Activated B cell treated with CpG ODN at 0.5 μM for 24 hours (primary cell): ENCODE results near the gene HSF2BP. TPM values are rescaled to one million over a fixed set of nuclear protein-coding genes. Genes with fewer than 3 reads are reported as not detected.

Source experiments
- ATAC-seq: fragments of 200-7000 bp; cut with Tn5 transposase; one replicate; pipeline ENCODE4 v1.10.0; 2021; ENCODE audit warnings: low read depth, mild to moderate bottlenecking, moderate library complexity
- CTCF ChIA-PET: fragments of 350-600 bp; sonication (Branson Sonifier 250); formaldehyde crosslinking; loops from one replicate; lab custom pipeline; 2021; ENCODE audit warnings: antibody characterized with exemption; lab: Charles Lee
- POLR2A ChIA-PET: fragments of 350-600 bp; sonication (Branson Sonifier 250); formaldehyde crosslinking; loops from one replicate; lab custom pipeline; 2021; ENCODE audit warnings: antibody characterized with exemption; lab: Charles Lee
- DNase-seq: peaks from one replicate; pipeline ENCODE4 v3.0.0; 2022
- H3K27ac Mint-ChIP-seq: one replicate; pipeline ENCODE4 v1.8.0; 2020; ENCODE audit warnings: mixed read lengths
- H3K27me3 Mint-ChIP-seq: one replicate; pipeline ENCODE4 v1.8.0; 2021; ENCODE audit warnings: mixed read lengths
- H3K36me3 Mint-ChIP-seq: one replicate; pipeline ENCODE4 v1.8.0; 2021; ENCODE audit warnings: low read depth, mixed read lengths
- H3K4me1 Mint-ChIP-seq: one replicate; pipeline ENCODE4 v1.8.0; 2021; ENCODE audit warnings: mixed read lengths
- H3K4me3 Mint-ChIP-seq: one replicate; pipeline ENCODE4 v1.8.0; 2020; ENCODE audit warnings: mild to moderate bottlenecking, mixed read lengths
- H3K9me3 Mint-ChIP-seq: one replicate; pipeline ENCODE4 v1.8.0; 2020; ENCODE audit warnings: mixed read lengths
- intact Hi-C: fragments of 100-400 bp; cut with micrococcal nuclease; formaldehyde crosslinking; loops from one replicate; pipeline ENCODE4 v1.15.1; 2024
- total RNA-seq: library from RNA; stranded (reverse); gene quantifications from 2 replicates; pipeline ENCODE4 v1.2.3, GENCODE V29; 2022
- TF ChIP-seq, protein P1 (sequence below): fragments of 200-600 bp; IDR thresholded peaks from one replicate; pipeline ENCODE4 v1.8.0; 2022; ENCODE audit warnings: antibody characterized with exemption, mild to moderate bottlenecking

HSF2BP gene
- total RNA-seq, 1 donor from 2014 or later: 0.58 TPM

DNA sequence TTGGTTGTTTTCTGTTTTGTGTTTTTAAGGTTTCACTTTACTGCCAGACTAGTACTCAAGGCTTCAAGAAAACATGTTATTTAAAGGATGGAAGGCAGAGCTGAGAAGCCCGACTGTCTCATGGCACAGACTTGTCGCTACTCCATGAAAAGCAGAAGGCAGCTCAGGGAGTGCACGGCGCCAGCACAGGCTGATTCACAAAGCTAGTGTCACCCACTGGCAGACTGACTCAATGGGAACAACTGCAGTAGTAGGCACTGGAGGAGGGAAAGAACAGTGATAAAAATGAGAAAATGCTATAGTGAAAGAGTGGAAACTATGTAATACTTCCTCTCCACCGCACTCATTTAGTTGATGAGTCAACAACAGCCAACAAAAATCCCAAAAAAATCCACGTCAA lies 14.7 kb downstream of the HSF2BP start:
- CTCF ChIA-PET: interaction anchor here (1.3 to 2.1 kb wide), 2 partner anchors 32 to 329 kb away, joined by 3 to 10 read pairs; no protein-coding TSS in a partner anchor
- no peak overlapping the region for H3K27ac Mint-ChIP-seq
- DNase-seq: no peak
- TF ChIP-seq, protein P1, sequence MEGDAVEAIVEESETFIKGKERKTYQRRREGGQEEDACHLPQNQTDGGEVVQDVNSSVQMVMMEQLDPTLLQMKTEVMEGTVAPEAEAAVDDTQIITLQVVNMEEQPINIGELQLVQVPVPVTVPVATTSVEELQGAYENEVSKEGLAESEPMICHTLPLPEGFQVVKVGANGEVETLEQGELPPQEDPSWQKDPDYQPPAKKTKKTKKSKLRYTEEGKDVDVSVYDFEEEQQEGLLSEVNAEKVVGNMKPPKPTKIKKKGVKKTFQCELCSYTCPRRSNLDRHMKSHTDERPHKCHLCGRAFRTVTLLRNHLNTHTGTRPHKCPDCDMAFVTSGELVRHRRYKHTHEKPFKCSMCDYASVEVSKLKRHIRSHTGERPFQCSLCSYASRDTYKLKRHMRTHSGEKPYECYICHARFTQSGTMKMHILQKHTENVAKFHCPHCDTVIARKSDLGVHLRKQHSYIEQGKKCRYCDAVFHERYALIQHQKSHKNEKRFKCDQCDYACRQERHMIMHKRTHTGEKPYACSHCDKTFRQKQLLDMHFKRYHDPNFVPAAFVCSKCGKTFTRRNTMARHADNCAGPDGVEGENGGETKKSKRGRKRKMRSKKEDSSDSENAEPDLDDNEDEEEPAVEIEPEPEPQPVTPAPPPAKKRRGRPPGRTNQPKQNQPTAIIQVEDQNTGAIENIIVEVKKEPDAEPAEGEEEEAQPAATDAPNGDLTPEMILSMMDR: no peak
- intact Hi-C loops: loop anchor here (5.0 kb wide), 1 partner anchor 332 kb away; no protein-coding TSS in a partner anchor
- no peaks in the 10 kb centered on the region for H3K36me3 Mint-ChIP-seq
- peaks cover 18% of the 10 kb centered on the region for H3K4me1 Mint-ChIP-seq
- peaks cover 7% of the 10 kb centered on the region for H3K27me3 Mint-ChIP-seq
- POLR2A ChIA-PET: no interaction called here
- no peak for ATAC-seq
- H3K9me3 Mint-ChIP-seq: no peaks in the 10 kb centered on the region
- H3K4me3 Mint-ChIP-seq: no peak overlapping the region

DNA sequence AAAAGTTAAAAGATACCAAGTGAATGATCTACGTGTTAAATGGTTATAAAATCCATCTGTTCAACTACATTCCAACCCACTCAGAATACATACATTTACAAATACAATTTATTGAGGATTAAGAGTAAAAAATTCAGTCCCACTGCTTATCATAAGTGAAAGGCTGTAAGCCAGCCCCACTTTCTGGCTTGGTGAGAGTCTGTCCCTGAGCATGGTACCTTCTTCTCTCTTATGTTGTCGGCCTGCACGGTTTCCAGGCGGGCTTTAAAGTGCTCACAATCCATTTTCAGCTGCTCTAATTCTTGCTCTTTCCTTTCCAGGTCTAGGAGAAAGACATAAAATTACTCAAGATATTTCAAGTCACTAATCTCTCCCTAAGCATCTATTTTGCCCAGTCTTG lies 15.2 kb downstream of the HSF2BP start:
- H3K4me3 Mint-ChIP-seq: no peak overlapping the region
- no peak overlapping the region for H3K27ac Mint-ChIP-seq
- DNase-seq (no peak), ATAC-seq (no peak)
- peaks cover 18% of the 10 kb centered on the region for H3K4me1 Mint-ChIP-seq
- H3K27me3 Mint-ChIP-seq: peaks cover 7% of the 10 kb centered on the region
- H3K9me3 Mint-ChIP-seq: no peaks in the 10 kb centered on the region
- TF ChIP-seq, protein P1: no peak
- POLR2A ChIA-PET: no interaction called here
- CTCF ChIA-PET: no interaction called here
- intact Hi-C loops: no loop called here
- H3K36me3 Mint-ChIP-seq: no peaks in the 10 kb centered on the region

DNA sequence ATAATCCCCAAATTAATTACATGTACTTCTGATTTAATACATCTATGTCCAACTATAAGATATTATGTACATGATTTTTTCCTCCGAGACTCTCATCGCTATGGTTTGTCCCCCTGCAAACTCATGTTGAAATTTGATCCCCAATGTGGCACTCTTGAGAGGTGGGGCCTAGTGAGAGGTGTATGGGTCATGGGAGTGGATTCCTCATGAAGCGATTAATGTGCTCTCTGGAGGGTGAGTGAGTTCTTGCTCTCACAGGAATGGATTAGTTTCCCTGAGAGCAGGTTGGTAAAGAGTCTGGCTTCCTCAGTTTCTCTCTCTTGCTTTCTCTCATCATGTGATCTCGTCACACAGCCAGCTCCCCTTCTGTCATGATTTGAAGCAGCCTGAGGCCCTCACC lies 16.1 kb downstream of the HSF2BP start:
- H3K27ac Mint-ChIP-seq: no peak overlapping the region
- intact Hi-C loops: no loop called here

DNA sequence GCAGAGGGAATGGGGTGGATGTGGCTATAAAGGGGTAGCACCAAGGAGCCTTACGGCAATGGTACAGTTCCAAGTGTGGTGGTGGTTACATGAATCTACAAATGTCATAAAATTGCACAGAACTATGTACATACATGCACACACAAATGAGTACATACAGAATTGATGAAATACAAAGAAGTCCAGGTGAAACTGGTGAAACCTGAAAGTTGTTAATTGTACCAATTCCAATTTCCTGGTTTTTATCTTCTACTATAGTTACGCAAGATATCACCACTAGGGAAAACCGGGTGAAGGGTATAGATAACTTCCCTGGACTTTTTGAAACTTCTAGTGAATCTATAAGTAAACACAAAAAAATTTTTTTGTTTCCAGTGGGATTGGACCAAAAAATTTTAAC lies 18.9 kb downstream of the HSF2BP start:
- Mint-ChIP-seq H3K4me1 (peaks cover 3% of the 10 kb centered on the region), H3K27ac (no peak overlapping the region), H3K36me3 (no peaks in the 10 kb centered on the region), H3K4me3 (no peak overlapping the region), H3K9me3 (no peaks in the 10 kb centered on the region), H3K27me3 (no peaks in the 10 kb centered on the region)
- ChIA-PET CTCF (no interaction called here), POLR2A (no interaction called here)
- intact Hi-C loops: no loop called here
- DNase-seq: no peak
- TF ChIP-seq, protein P1: no peak
- no peak for ATAC-seq

More for the DNA sequence above, 16.1 kb downstream of the HSF2BP start:
- Mint-ChIP-seq H3K36me3 (no peaks in the 10 kb centered on the region), H3K4me3 (no peak overlapping the region), H3K9me3 (no peaks in the 10 kb centered on the region), H3K27me3 (peaks cover 3% of the 10 kb centered on the region), H3K4me1 (peaks cover 18% of the 10 kb centered on the region)
- TF ChIP-seq, protein P1: no peak
- DNase-seq (no peak), ATAC-seq (no peak)
- CTCF ChIA-PET: no interaction called here
- POLR2A ChIA-PET: no interaction called here

DNA sequence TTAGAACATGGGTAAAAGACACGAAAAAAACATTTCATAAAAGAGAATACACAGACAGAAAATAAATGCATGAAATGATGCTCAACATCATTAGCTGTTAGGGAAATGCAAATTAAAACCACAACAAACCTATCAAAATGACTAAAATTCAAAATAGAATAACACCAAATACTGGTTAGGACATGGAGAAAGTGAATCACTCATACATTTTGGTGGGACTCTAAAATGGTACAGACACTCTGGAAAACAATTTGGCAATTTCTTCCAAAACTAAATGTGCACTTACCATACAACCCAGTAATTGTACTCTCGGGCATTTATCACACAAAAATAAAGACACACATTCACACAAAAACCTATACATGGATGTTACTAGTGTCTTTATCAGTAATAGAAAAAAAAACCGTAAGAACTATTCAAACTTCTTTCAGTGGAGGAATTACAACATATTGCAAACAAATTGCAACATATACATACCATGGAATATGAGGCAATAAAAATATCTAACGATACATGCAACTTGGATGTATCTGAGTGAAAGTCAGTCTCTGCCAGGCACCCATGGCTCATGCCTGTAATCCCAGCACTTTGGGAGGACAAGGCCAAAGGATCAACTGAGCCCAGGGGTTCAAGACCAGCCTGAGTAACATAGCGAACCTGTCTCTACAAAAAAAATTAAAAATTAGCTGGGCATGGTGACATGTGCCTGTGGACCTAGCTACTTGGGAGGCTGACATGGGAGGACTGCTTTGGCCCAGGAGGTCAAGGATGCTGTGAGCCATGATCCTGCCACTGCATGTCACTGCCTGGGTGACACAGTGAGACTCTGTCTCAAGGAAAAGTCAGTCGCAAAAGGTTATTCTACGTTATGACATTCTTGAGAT lies 19.6 kb downstream of the HSF2BP start:
- TF ChIP-seq, protein P1: no peak
- Mint-ChIP-seq H3K4me1 (no peaks in the 10 kb centered on the region), H3K4me3 (no peak overlapping the region), H3K9me3 (no peaks in the 10 kb centered on the region), H3K27ac (no peak overlapping the region), H3K27me3 (no peaks in the 10 kb centered on the region), H3K36me3 (no peaks in the 10 kb centered on the region)
- ATAC-seq (no peak), DNase-seq (no peak)
- ChIA-PET POLR2A (no interaction called here), CTCF (no interaction called here)
- intact Hi-C loops: no loop called here
